Neuronal stem cell (in vitro differentiated cells): ENCODE results near the gene C1orf216.

Source experiments
- DNase-seq: peaks from one replicate; pipeline ENCODE4 v3.0.0-alpha.2; 2013; ENCODE audit warnings: low spot score
- H2AFZ ChIP-seq: one replicate; pipeline ENCODE4 v1.6.1; 2013; ENCODE audit warnings: mild to moderate bottlenecking, low read length, inconsistent platforms
- H2AK5ac ChIP-seq: 2 replicates; pipeline ENCODE4 v1.6.1; 2013; ENCODE audit warnings: low read depth, mild to moderate bottlenecking, inconsistent platforms, low read length, moderate library complexity, mixed read lengths
- H2BK120ac ChIP-seq: 2 replicates; pipeline ENCODE4 v1.6.1; 2013; ENCODE audit warnings: low read depth, mild to moderate bottlenecking, inconsistent platforms, low read length, moderate library complexity, mixed read lengths
- H2BK12ac ChIP-seq: one replicate; pipeline ENCODE4 v1.6.1; 2013; ENCODE audit warnings: low read length, inconsistent platforms
- H2BK15ac ChIP-seq: 2 replicates; pipeline ENCODE4 v1.6.1; 2013; ENCODE audit warnings: mild to moderate bottlenecking, low read length, inconsistent platforms, mixed read lengths
- H2BK5ac ChIP-seq: one replicate; pipeline ENCODE4 v1.6.1; 2013; ENCODE audit warnings: inconsistent platforms, mild to moderate bottlenecking, low read length, moderate library complexity
- H3K14ac ChIP-seq: one replicate; pipeline ENCODE4 v1.6.1; 2013; ENCODE audit warnings: low read length, inconsistent platforms
- H3K18ac ChIP-seq: 2 replicates; pipeline ENCODE4 v1.6.1; 2013; ENCODE audit warnings: low read length, inconsistent platforms
- H3K23ac ChIP-seq: 2 replicates; pipeline ENCODE4 v1.6.1; 2013; ENCODE audit warnings: low read depth, mild to moderate bottlenecking, mixed read lengths, low read length, inconsistent platforms; ENCODE audit not compliant: poor library complexity
- H3K27ac ChIP-seq: replicated peaks from 3 replicates; pipeline ENCODE4 v1.5.1; 2013; ENCODE audit warnings: low read length, inconsistent platforms
- H3K27me3 ChIP-seq, 3 experiments: 2 replicates each; pipeline ENCODE4 v1.6.1; 2013; ENCODE audit warnings: low read length in 3 of 3, mild to moderate bottlenecking in 2 of 3, inconsistent platforms in 1 of 3, low read depth in 1 of 3, mixed read lengths in 1 of 3, moderate library complexity in 1 of 3; ENCODE audit not compliant: control insufficient read depth in 3 of 3, insufficient read depth in 3 of 3
- H3K36me3 ChIP-seq, 2 donors: replicated peaks in 1 of 2; 2 replicates each; pipeline ENCODE4 v1.6.1; 2013; ENCODE audit warnings: low read length in 2 of 2; ENCODE audit not compliant: control insufficient read depth in 2 of 2, insufficient read depth in 2 of 2
- H3K4ac ChIP-seq: 2 replicates; pipeline ENCODE4 v1.6.1; 2013; ENCODE audit warnings: inconsistent platforms, mild to moderate bottlenecking, low read length, moderate library complexity
- H3K4me1 ChIP-seq, 2 donors: 1 replicate in 1 of 2; 2 replicates in 1 of 2; pipeline ENCODE4 v1.6.1; 2013; ENCODE audit warnings: low read length in 2 of 2, low read depth in 1 of 2; ENCODE audit not compliant: control insufficient read depth in 2 of 2, insufficient read depth in 1 of 2
- H3K4me2 ChIP-seq: one replicate; pipeline ENCODE4 v1.6.1; 2013; ENCODE audit warnings: mild to moderate bottlenecking, low read length, inconsistent platforms; ENCODE audit not compliant: insufficient read depth, poor library complexity, severe bottlenecking
- H3K4me3 ChIP-seq, 2 donors: 2 replicates each; pipeline ENCODE4 v1.5.1; 2013; ENCODE audit warnings: low read length in 2 of 2, mild to moderate bottlenecking in 2 of 2, inconsistent platforms in 1 of 2, moderate library complexity in 1 of 2
- H3K79me1 ChIP-seq: one replicate; pipeline ENCODE4 v1.6.1; 2013; ENCODE audit warnings: low read depth, mild to moderate bottlenecking, inconsistent platforms, low read length, moderate library complexity
- H3K9ac ChIP-seq: one replicate; pipeline ENCODE4 v1.6.1; 2013; ENCODE audit warnings: mild to moderate bottlenecking, low read depth, low read length, inconsistent platforms; ENCODE audit not compliant: poor library complexity
- H3K9me3 ChIP-seq, 2 donors: replicated peaks in 1 of 2; 2 replicates each; pipeline versions ENCODE3 to v1.6.1; 2013; ENCODE audit warnings: low read length in 2 of 2, mild to moderate bottlenecking in 2 of 2, inconsistent platforms in 1 of 2, low read depth in 1 of 2, mixed read lengths in 1 of 2, moderate library complexity in 1 of 2; ENCODE audit not compliant: control insufficient read depth in 2 of 2, insufficient read depth in 1 of 2
- H4K8ac ChIP-seq: one replicate; pipeline ENCODE4 v1.6.1; 2013; ENCODE audit warnings: low read depth, mild to moderate bottlenecking, inconsistent platforms, low read length, moderate library complexity
- H4K91ac ChIP-seq: one replicate; pipeline ENCODE4 v1.6.1; 2013; ENCODE audit warnings: low read length, low read depth, mild to moderate bottlenecking, inconsistent platforms; ENCODE audit not compliant: poor library complexity
- WGBS, 2 donors: extraction: QIAGEN DNeasy Blood & Tissue Kit; methylation state at CpG; one replicate each; pipeline ENCODE4 v1.1.7; 2013; ENCODE audit warnings: missing lambda C conversion rate in 2 of 2, mixed read lengths in 1 of 2; ENCODE audit not compliant: insufficient read length in 2 of 2, insufficient replicate concordance in 1 of 2; ENCODE audit errors: extremely low coverage in 2 of 2; 5-methylcytosine and 5-hydroxymethylcytosine counted together

Gene C1orf216

GRCh38 chr1:35737120-35737519, 18.4 kb upstream of the C1orf216 start:
- H4K8ac ChIP-seq, result no peak overlapping the region
- no peak overlapping the region for H4K91ac ChIP-seq
- H3K9ac ChIP-seq, result no peak overlapping the region
- no peak overlapping the region for H3K4me3 ChIP-seq
- H3K18ac ChIP-seq, result no peak overlapping the region
- no peak overlapping the region for H2BK120ac ChIP-seq
- H3K4me1 ChIP-seq, result no peaks in the 10 kb centered on the region
- H3K79me1 ChIP-seq, result no peaks in the 10 kb centered on the region
- no peak overlapping the region for H2BK12ac ChIP-seq
- WGBS, 2 donors, result no CpG with 5 or more reads among the region's 1 CpG
- H3K23ac ChIP-seq, result no peak overlapping the region
- H3K4me2 ChIP-seq, result no peak overlapping the region
- no peak overlapping the region for H3K27ac ChIP-seq
- no peak overlapping the region for H3K4ac ChIP-seq
- H2BK15ac ChIP-seq, result no peak overlapping the region
- H3K36me3 ChIP-seq, result peaks cover 40 to 99% of the 10 kb centered on the region in 2 donors
- H3K14ac ChIP-seq, result no peak overlapping the region
- DNase-seq, result no peak
- no peak overlapping the region for H2AFZ ChIP-seq
- H2BK5ac ChIP-seq, result no peak overlapping the region
- H3K9me3 ChIP-seq, result peaks cover 0 to 2% of the 10 kb centered on the region in 2 donors
- no peaks in the 10 kb centered on the region for H3K27me3 ChIP-seq
- H2AK5ac ChIP-seq, result no peak overlapping the region

DNA sequence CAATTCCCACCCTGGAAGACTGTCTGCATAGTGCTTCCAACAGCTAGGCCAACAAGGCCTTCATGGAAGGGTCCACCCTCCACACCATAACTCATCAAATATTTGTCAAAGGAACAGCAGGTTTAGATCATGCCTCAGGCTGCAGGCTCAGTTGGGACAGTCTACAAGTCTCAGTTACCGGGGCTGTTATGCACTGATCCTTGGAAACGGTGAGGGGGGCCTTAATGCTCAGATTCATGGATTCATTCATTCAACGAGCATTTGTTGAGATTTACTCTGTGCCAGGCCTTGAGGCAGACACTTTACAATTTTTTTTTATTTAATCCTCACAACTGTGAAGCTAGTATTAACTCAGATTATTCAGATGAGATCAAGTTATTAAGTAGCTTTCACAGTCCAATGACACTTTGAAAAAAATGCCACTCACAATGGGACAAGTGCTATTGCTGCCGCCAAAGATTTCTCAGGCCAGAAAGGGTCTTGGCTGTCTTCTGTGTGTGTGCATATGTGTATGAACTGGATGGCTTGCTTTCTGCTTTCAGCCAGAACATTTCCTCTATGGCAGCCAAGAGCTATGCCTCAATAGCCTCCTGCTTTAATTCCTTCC, 8.9 kb upstream of the C1orf216 start:
- no CpG with 5 or more reads among the region's 4 CpGs for WGBS, 2 donors
- Histone ChIP-seq H3K4me1 (peaks cover 0 to 12% of the 10 kb centered on the region in 2 donors), H3K36me3 (peaks cover 4 to 62% of the 10 kb centered on the region in 2 donors), H3K9ac (no peak overlapping the region), H3K27ac (no peak overlapping the region), H3K79me1 (no peaks in the 10 kb centered on the region), H3K14ac (no peak overlapping the region), H3K18ac (no peak overlapping the region), H3K27me3 (no peaks in the 10 kb centered on the region), H2BK12ac (no peak overlapping the region), H2AK5ac (no peak overlapping the region), H3K4me3 (no peak overlapping the region), H3K4ac (no peak overlapping the region), H2BK120ac (no peak overlapping the region), H4K91ac (no peak overlapping the region), H2BK15ac (no peak overlapping the region), H3K23ac (no peak overlapping the region), H3K4me2 (no peak overlapping the region), H3K9me3 (no peaks in the 10 kb centered on the region), H2AFZ (no peak overlapping the region), H2BK5ac (no peak overlapping the region), H4K8ac (no peak overlapping the region)
- no peak for DNase-seq

DNA sequence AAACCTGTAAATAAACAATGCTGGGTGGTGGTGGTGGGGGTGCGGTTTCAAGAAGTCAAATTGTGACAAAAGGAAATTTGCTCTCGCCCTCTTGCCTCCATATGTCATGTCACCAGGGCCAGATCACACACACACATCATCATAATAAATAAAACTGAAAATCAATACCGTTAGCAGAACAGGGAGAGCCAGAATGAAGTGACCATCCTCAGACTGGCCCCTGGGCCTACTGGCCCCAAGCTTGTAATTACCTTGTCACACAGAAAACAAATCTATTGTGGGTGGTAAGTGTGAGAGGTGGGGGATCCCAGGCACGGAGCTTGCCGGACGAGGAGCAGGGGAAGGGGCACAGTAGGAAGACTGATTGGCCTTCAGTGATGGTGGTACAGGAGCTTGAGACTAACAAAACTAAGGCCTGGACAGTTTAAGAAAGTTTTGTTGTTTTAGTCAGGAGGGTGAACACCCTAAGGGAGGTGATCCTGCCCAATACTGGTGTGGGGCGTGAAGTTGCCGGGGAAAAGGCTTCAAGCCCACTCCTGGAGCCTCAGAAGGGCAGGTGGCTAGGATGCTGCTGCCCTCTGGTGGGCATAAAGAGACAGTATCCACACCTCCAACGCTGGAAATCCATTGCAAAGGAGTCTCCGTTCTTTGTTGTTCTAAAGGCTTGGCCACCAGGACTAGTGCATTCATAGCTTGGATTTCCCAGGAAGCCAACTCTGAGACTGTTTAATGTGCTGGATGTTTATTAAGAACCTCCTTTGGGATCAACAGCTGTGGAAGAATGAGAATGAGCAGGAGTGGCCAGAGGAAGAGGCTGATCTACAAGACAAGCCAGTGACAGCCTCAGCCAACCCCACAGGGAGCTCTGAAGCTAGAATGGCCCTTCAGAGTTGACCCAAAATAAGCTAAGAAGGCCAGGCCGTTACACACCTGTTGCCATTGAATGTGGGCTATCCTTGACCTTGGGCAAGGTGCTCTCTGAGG, 8.1 kb upstream of the C1orf216 start:
- H3K27ac ChIP-seq, result no peak overlapping the region
- no peak overlapping the region for H3K4me3 ChIP-seq
- H4K91ac ChIP-seq, result no peak overlapping the region
- H2BK15ac ChIP-seq, result no peak overlapping the region
- no peaks in the 10 kb centered on the region for H3K9me3 ChIP-seq
- no peak overlapping the region for H2BK5ac ChIP-seq
- H3K79me1 ChIP-seq, result no peaks in the 10 kb centered on the region
- H3K4ac ChIP-seq, result no peak overlapping the region
- peaks cover 0 to 12% of the 10 kb centered on the region in 2 donors for H3K4me1 ChIP-seq
- no peak overlapping the region for H3K14ac ChIP-seq
- H2AFZ ChIP-seq, result peak overlapping the region; percentile 44
- peaks cover 2 to 54% of the 10 kb centered on the region in 2 donors for H3K36me3 ChIP-seq
- no peak overlapping the region for H2AK5ac ChIP-seq
- no CpG with 5 or more reads among the region's 11 CpGs for WGBS, 2 donors
- no peak for DNase-seq
- H3K27me3 ChIP-seq, result no peaks in the 10 kb centered on the region
- H3K18ac ChIP-seq, result no peak overlapping the region
- H2BK120ac ChIP-seq, result no peak overlapping the region
- no peak overlapping the region for H4K8ac ChIP-seq
- no peak overlapping the region for H3K4me2 ChIP-seq
- no peak overlapping the region for H3K9ac ChIP-seq
- H2BK12ac ChIP-seq, result no peak overlapping the region
- no peak overlapping the region for H3K23ac ChIP-seq

GRCh38 chr1:35725596-35725995, 6.9 kb upstream of the C1orf216 start:
- no CpG with 5 or more reads among the region's 10 CpGs for WGBS, 2 donors
- no peak overlapping the region for H2AK5ac ChIP-seq
- H3K9ac ChIP-seq, result no peak overlapping the region
- H4K91ac ChIP-seq, result no peak overlapping the region
- no peak overlapping the region for H3K18ac ChIP-seq
- H2BK120ac ChIP-seq, result no peak overlapping the region
- no peak overlapping the region for H3K14ac ChIP-seq
- no peaks in the 10 kb centered on the region for H3K9me3 ChIP-seq
- no peaks in the 10 kb centered on the region for H3K79me1 ChIP-seq
- no peak overlapping the region for H2BK5ac ChIP-seq
- H4K8ac ChIP-seq, result no peak overlapping the region
- no peak overlapping the region for H2BK15ac ChIP-seq
- H3K23ac ChIP-seq, result no peak overlapping the region
- H2AFZ ChIP-seq, result no peak overlapping the region
- H3K36me3 ChIP-seq, result peaks cover 2 to 52% of the 10 kb centered on the region in 2 donors
- H3K4me2 ChIP-seq, result no peak overlapping the region
- no peak for DNase-seq
- H3K4me3 ChIP-seq, result no peak overlapping the region
- no peak overlapping the region for H3K27ac ChIP-seq
- no peak overlapping the region for H2BK12ac ChIP-seq
- H3K27me3 ChIP-seq, result no peaks in the 10 kb centered on the region
- no peak overlapping the region for H3K4ac ChIP-seq
- H3K4me1 ChIP-seq, result peaks cover 0 to 12% of the 10 kb centered on the region in 2 donors
